ENCODE measurements around the gene ZNF429.

Gene ZNF429

GRCh38 chr19:21580818-21581217 is 75.4 kb downstream of the ZNF429 start:
- Histone ChIP-seq H3K4me3 (no peak overlapping the region), H3K9me3 (ENCODE audit: low read depth, low read length) (0 out of 2 replicates have a peak, but pooled peaks cover 3% of the 10 kb centered on the region), H3K27ac (no peak overlapping the region), H3K36me3 (ENCODE audit: insufficient read depth, low read length) (no peaks in the 10 kb centered on the region), H3K9ac (ENCODE audit: insufficient read length) (no peak overlapping the region)
- TF ChIP-seq FOXP2 (optimal IDR thresholded peaks at IDR 0.05; ENCODE audit: control extremely low read depth, extremely low read length, insufficient read depth) (no peak), POLR2AphosphoS5 (IDR thresholded peaks at IDR 0.05; ENCODE audit: borderline replicate concordance, low read depth, low read length) (no peak), EZH2 (IDR thresholded peaks at IDR 0.05) (no peak)
- no peak for DNase-seq (ENCODE audit: low read depth, low spot score)

GRCh38 chr19:21581646-21582240 is 76.3 kb downstream of the ZNF429 start:
- Histone ChIP-seq H3K9ac (ENCODE audit: insufficient read length) (no peak overlapping the region), H3K4me3 (no peak overlapping the region), H3K27ac (no peak overlapping the region), H3K36me3 (ENCODE audit: insufficient read depth, low read length) (no peaks in the 10 kb centered on the region), H3K9me3 (ENCODE audit: low read depth, low read length) (0 out of 2 replicates have a peak, but pooled peaks cover 3% of the 10 kb centered on the region)
- no peak for TF ChIP-seq EZH2 (IDR thresholded peaks at IDR 0.05)
- TF ChIP-seq FOXP2 (optimal IDR thresholded peaks at IDR 0.05; ENCODE audit: control extremely low read depth, extremely low read length, insufficient read depth), result no peak
- TF ChIP-seq POLR2AphosphoS5 (IDR thresholded peaks at IDR 0.05; ENCODE audit: borderline replicate concordance, low read depth, low read length), result no peak
- no peak for DNase-seq (ENCODE audit: low read depth, low spot score)

DNA sequence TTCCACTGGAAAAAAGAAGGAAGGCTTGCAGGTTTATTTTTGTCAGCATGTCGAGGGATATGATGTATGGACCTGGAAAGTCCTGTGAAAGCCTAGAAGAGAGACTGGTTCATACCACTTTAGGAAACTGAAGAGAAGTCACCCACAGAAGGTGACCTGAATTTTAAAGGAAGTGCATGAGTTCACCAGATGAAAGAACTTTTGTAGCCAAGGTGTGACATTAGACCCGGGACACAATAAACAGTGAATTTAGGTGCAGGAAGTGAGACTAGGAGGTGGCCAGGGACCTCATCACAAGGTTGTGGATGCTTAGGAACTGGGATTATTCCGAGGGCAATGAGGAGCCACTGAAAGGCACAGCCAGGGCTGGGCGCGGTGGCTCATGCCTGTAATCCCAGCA is 79.1 kb downstream of the ZNF429 start:
- Histone ChIP-seq H3K27ac (no peak overlapping the region), H3K9me3 (ENCODE audit: low read depth, low read length) (0 out of 2 replicates have a peak, but pooled peaks cover 3% of the 10 kb centered on the region), H3K4me3 (no peak overlapping the region), H3K9ac (ENCODE audit: insufficient read length) (no peak overlapping the region), H3K36me3 (ENCODE audit: insufficient read depth, low read length) (no peaks in the 10 kb centered on the region)
- DNase-seq (ENCODE audit: low read depth, low spot score), result no peak
- TF ChIP-seq FOXP2 (optimal IDR thresholded peaks at IDR 0.05; ENCODE audit: control extremely low read depth, extremely low read length, insufficient read depth) (no peak), EZH2 (IDR thresholded peaks at IDR 0.05) (no peak), POLR2AphosphoS5 (IDR thresholded peaks at IDR 0.05; ENCODE audit: borderline replicate concordance, low read depth, low read length) (no peak)

DNA sequence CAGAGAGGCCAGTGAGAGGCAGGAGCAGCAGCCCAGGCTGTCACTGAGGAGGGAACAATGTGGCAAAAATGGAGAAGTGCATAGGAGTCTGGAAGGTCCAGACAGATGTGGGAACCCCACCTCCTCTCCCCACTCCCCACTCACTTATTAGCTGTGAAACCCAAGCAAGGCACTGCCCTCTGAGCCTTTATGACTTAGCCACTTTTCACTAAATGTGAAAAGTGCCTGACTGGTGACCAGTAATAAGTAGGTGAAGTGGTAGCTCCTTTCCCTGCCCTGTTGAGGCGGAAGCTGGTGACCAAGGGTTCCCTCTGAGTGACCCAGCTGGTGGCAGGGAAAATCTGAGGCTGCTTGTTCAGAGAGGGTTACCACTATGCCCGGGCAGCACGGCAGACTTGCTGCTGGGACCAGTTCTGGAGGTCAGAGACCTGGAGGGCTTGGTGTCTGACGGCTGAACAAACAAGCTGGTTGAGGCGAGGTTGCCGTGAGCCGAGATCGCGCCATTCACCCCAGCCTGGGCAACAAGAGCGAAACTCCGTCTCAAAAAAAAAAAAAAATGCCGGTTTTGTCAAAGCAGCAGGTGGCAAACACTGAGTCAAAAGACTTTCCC is 80.0 kb downstream of the ZNF429 start:
- TF ChIP-seq POLR2AphosphoS5 (IDR thresholded peaks at IDR 0.05; ENCODE audit: borderline replicate concordance, low read depth, low read length), result no peak
- no peak for TF ChIP-seq FOXP2 (optimal IDR thresholded peaks at IDR 0.05; ENCODE audit: control extremely low read depth, extremely low read length, insufficient read depth)
- no peak for TF ChIP-seq EZH2 (IDR thresholded peaks at IDR 0.05)
- Histone ChIP-seq H3K9me3 (ENCODE audit: low read depth, low read length) (0 out of 2 replicates have a peak, but pooled peaks cover 2% of the 10 kb centered on the region), H3K4me3 (no peak overlapping the region), H3K9ac (ENCODE audit: insufficient read length) (no peak overlapping the region), H3K36me3 (ENCODE audit: insufficient read depth, low read length) (no peaks in the 10 kb centered on the region), H3K27ac (no peak overlapping the region)
- no peak for DNase-seq (ENCODE audit: low read depth, low spot score)

DNA sequence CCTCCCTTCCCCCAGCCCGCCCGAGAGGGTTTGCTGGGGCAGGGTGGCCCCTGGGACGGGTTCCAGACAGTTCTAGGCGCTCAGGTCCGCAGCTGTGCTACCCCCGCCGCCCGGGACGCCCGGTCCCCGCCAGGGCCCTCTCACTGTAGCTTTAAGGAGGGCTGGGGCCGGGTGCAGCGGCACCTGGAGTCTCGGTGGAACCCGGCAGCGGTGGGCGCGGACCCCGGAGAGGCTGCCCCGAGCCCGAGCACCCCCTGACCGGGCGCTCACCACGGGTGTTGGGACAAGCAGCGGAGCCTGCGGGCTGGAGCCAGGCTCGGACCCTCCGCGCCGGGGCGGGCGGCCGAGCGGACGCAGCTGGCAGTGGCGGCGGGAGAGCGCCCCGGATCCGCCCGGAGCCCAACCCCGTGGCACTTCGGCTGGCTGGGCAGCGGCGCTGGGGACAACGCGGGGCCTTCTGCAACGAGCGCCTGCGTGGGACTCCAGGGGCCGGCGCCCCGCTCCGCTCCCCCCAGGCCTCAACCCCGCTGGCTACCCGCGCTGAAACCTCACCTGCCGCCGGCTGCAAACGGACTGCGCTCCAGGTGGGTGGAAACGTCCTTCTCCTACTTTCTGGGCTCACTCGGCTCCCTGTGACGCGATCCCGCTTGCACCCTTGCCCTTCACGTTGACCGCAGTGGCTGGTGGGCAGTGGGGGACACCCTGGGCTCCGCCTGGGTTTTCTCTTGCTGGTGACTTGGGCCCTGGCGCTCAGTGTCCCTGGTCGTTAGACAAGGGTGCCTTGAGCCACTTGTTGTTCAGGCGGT is 81.1 kb downstream of the ZNF429 start:
- no peak overlapping the region for H3K9ac ChIP-seq (ENCODE audit: insufficient read length)
- DNase-seq (ENCODE audit: low read depth, low spot score), result no peak
- H3K27ac ChIP-seq, result no peak overlapping the region
- no peaks in the 10 kb centered on the region for H3K9me3 ChIP-seq (ENCODE audit: low read depth, low read length)
- H3K4me3 ChIP-seq, result no peak overlapping the region
- no peaks in the 10 kb centered on the region for H3K36me3 ChIP-seq (ENCODE audit: insufficient read depth, low read length)
- TF ChIP-seq FOXP2 (optimal IDR thresholded peaks at IDR 0.05; ENCODE audit: control extremely low read depth, extremely low read length, insufficient read depth) (no peak), POLR2AphosphoS5 (IDR thresholded peaks at IDR 0.05; ENCODE audit: borderline replicate concordance, low read depth, low read length) (no peak), EZH2 (IDR thresholded peaks at IDR 0.05) (no peak)

GRCh38 chr19:21587117-21587461 is 81.7 kb downstream of the ZNF429 start:
- H3K27ac ChIP-seq, result no peak overlapping the region
- H3K36me3 ChIP-seq (ENCODE audit: insufficient read depth, low read length), result no peaks in the 10 kb centered on the region
- TF ChIP-seq FOXP2 (optimal IDR thresholded peaks at IDR 0.05; ENCODE audit: control extremely low read depth, extremely low read length, insufficient read depth) (no peak), EZH2 (IDR thresholded peaks at IDR 0.05) (no peak), POLR2AphosphoS5 (IDR thresholded peaks at IDR 0.05; ENCODE audit: borderline replicate concordance, low read depth, low read length) (no peak)
- H3K4me3 ChIP-seq, result no peak overlapping the region
- DNase-seq (ENCODE audit: low read depth, low spot score), result no peak
- no peaks in the 10 kb centered on the region for H3K9me3 ChIP-seq (ENCODE audit: low read depth, low read length)
- no peak overlapping the region for H3K9ac ChIP-seq (ENCODE audit: insufficient read length)

GRCh38 chr19:21587549-21587948 is 82.1 kb downstream of the ZNF429 start:
- Histone ChIP-seq H3K9me3 (ENCODE audit: low read depth, low read length) (no peaks in the 10 kb centered on the region), H3K4me3 (no peak overlapping the region), H3K9ac (ENCODE audit: insufficient read length) (no peak overlapping the region), H3K27ac (no peak overlapping the region), H3K36me3 (ENCODE audit: insufficient read depth, low read length) (no peaks in the 10 kb centered on the region)
- TF ChIP-seq EZH2 (IDR thresholded peaks at IDR 0.05), result no peak
- no peak for DNase-seq (ENCODE audit: low read depth, low spot score)

GRCh38 chr19:21588065-21588601 is 82.7 kb downstream of the ZNF429 start:
- no peak for DNase-seq (ENCODE audit: low read depth, low spot score)
- H3K9ac ChIP-seq (ENCODE audit: insufficient read length), result no peak overlapping the region
- H3K4me3 ChIP-seq, result no peak overlapping the region
- H3K9me3 ChIP-seq (ENCODE audit: low read depth, low read length), result no peaks in the 10 kb centered on the region
- TF ChIP-seq POLR2AphosphoS5 (IDR thresholded peaks at IDR 0.05; ENCODE audit: borderline replicate concordance, low read depth, low read length), result no peak
- H3K27ac ChIP-seq, result no peak overlapping the region
- H3K36me3 ChIP-seq (ENCODE audit: insufficient read depth, low read length), result no peaks in the 10 kb centered on the region

All from SK-N-MC (cell line).